Measurements from ENCODE around the gene LANCL2. TPM values are rescaled to one million over a fixed set of nuclear protein-coding genes. Genes with fewer than 3 reads are reported as not detected.

LANCL2 gene
- total and polyA plus RNA-seq, 9 of the 15 experiments (the other 6 are each of a cell fraction or from before 2014, with no cell fraction given), result 5.3 to 18.5 (median 13.5) TPM

GRCh38 chr7:55348502-55348901, 16.6 kb upstream of the LANCL2 start (continued):
- TF ChIP-seq CHD7 (IDR thresholded peaks at IDR 0.05; ENCODE audit: low read depth, low read length) (no peak), MAFF (IDR thresholded peaks at IDR 0.05; ENCODE audit: low read length) (no peak), TAF15 (IDR thresholded peaks at IDR 0.05; ENCODE audit: low read depth, low read length) (no peak), ZNF121 (CRISPR knock-in tag; conservative IDR thresholded peaks at IDR 0.05) (no peak), ARID1B (IDR thresholded peaks at IDR 0.05) (peak; percentile 67), MEIS2 (IDR thresholded peaks at IDR 0.05; ENCODE audit: partially characterized antibody) (peak; percentile 87), JUNB (CRISPR knock-in tag; conservative IDR thresholded peaks at IDR 0.05) (0 out of 2 replicates have a peak, but pooled peaks have one; percentile 12), SMARCA4 (IDR thresholded peaks at IDR 0.05) (peak; percentile 77; the same call in 1 of the 2 replicates), MEF2A (IDR thresholded peaks at IDR 0.05; ENCODE audit: control insufficient read depth, low read depth, low read length) (no peak), PHF21A (IDR thresholded peaks at IDR 0.05; ENCODE audit: borderline replicate concordance, low read depth) (no peak), E2F5 (CRISPR knock-in tag; IDR thresholded peaks at IDR 0.05) (no peak), DPF2 (IDR thresholded peaks at IDR 0.05) (peak; percentile 54; the same call in 1 of the 2 replicates), JUN (IDR thresholded peaks at IDR 0.05; ENCODE audit: borderline replicate concordance, low read depth, low read length) (peak; percentile 62), JUN (CRISPR knock-in tag; IDR thresholded peaks at IDR 0.05; ENCODE audit: borderline replicate concordance) (no peak), JUND (IDR thresholded peaks at IDR 0.05; ENCODE audit: borderline replicate concordance, low read depth, low read length) (peak; percentile 91), JUND (tag; IDR thresholded peaks at IDR 0.05; ENCODE audit: borderline replicate concordance, low read depth, low read length) (peak; percentile 92; the same call in 2 of the 3 replicates)
